ENCODE results near the gene MFGE8. TPM values are rescaled to one million over a fixed set of nuclear protein-coding genes. Genes with fewer than 3 reads are reported as not detected.

MFGE8 gene
- total and polyA plus RNA-seq, 9 of the 15 experiments (the other 6 are each of a cell fraction or from before 2014, with no cell fraction given) = 2.3 to 142 (median 62.3) TPM

DNA sequence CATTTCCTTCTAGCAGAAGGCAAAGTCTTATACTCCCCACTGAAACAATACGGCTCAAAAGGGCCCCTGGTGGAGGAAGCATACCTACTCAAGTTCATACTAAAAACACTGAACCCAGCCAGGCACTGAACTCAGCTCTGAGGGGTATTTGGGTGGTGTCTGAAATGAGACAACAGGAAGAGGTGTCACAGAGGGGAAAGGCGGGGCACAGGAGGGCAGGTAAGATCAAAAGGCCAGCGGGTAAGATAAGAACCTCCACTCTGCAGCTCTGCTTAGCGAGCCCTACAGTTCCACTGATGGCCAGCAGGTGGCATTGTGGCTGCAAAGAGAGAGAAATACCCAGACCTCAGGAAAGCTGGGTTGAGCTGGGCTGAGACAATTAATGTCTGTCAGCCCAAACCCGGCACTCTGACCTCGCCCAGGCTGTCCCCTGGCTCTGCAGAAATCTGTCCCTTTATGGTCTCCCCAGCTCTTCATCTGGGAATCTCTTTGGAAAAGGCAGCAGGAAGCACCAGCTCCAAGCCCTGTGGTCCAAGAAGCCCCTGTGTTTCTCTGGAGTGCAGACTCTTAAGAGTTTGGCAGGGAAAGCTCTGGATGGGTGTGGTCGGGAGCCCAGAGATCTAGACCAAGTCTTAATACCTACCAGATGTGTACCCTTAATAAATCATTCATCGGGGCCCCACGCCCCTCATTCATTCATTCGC is 8.4 kb downstream of the MFGE8 start:
- Histone ChIP-seq H3K4me1 (replicated peaks in 1 of 2; ENCODE audit: control insufficient read depth in 2 of 2, insufficient read depth in 2 of 2, low read length in 2 of 2) (peaks cover 17 to 26% of the 10 kb centered on the region in 2 experiments; a peak in 4 of 5 replicates), H3K27ac (ENCODE audit: extremely low read depth, low read depth, low read length) (0 out of 3 replicates have a peak overlapping the region, but pooled peaks have one; percentile 25)
- TF ChIP-seq SRSF3 (IDR thresholded peaks at IDR 0.05; ENCODE audit: insufficient read depth, low read length) (no peak), EP300 (IDR thresholded peaks at IDR 0.05; ENCODE audit: low read length) (peak; percentile 13; the same call in 1 of the 2 replicates), ZNF764 (CRISPR knock-in tag; IDR thresholded peaks at IDR 0.05; ENCODE audit: low read depth) (no peak), ILK (tag; IDR thresholded peaks at IDR 0.05; ENCODE audit: borderline replicate concordance, low read depth) (no peak), ELF4 (CRISPR knock-in tag; IDR thresholded peaks at IDR 0.05) (0 out of 2 replicates have a peak, but pooled peaks have one; percentile 23), ESRRA (IDR thresholded peaks at IDR 0.05; ENCODE audit: borderline replicate concordance, low read depth) (0 out of 2 replicates have a peak, but pooled peaks have one; percentile 33), KLF16 (IDR thresholded peaks at IDR 0.05) (0 out of 2 replicates have a peak, but pooled peaks have one; percentile 5), TRIM28 (IDR thresholded peaks at IDR 0.05) (0 out of 2 replicates have a peak, but pooled peaks have one; percentile 23), BRF1 (IDR thresholded peaks at IDR 0.05; ENCODE audit: borderline replicate concordance, extremely low read depth, insufficient read length) (no peak), KLF6 (CRISPR knock-in tag; IDR thresholded peaks at IDR 0.05; ENCODE audit: borderline replicate concordance) (no peak), SMARCA4 (IDR thresholded peaks at IDR 0.05) (peak; percentile 40; the same call in 1 of the 2 replicates), RBM22 (IDR thresholded peaks at IDR 0.05; ENCODE audit: low read depth, low read length, poor library complexity, severe bottlenecking) (no peak), CC2D1A (IDR thresholded peaks at IDR 0.05) (0 out of 2 replicates have a peak, but pooled peaks have one; percentile 60), CBX5 (IDR thresholded peaks at IDR 0.05; ENCODE audit: borderline replicate concordance, low read depth) (no peak), LEF1 (IDR thresholded peaks at IDR 0.05) (peak; percentile 68; the same call in 1 of the 2 replicates), TSC22D4 (tag; IDR thresholded peaks at IDR 0.05) (no peak)
- TF ChIP-seq, protein P1, sequence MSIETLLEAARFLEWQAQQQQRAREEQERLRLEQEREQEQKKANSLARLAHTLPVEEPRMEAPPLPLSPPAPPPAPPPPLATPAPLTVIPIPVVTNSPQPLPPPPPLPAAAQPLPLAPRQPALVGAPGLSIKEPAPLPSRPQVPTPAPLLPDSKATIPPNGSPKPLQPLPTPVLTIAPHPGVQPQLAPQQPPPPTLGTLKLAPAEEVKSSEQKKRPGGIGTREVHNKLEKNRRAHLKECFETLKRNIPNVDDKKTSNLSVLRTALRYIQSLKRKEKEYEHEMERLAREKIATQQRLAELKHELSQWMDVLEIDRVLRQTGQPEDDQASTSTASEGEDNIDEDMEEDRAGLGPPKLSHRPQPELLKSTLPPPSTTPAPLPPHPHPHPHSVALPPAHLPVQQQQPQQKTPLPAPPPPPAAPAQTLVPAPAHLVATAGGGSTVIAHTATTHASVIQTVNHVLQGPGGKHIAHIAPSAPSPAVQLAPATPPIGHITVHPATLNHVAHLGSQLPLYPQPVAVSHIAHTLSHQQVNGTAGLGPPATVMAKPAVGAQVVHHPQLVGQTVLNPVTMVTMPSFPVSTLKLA (conservative IDR thresholded peaks at IDR 0.05) = no peak
- TF ChIP-seq, protein P2, sequence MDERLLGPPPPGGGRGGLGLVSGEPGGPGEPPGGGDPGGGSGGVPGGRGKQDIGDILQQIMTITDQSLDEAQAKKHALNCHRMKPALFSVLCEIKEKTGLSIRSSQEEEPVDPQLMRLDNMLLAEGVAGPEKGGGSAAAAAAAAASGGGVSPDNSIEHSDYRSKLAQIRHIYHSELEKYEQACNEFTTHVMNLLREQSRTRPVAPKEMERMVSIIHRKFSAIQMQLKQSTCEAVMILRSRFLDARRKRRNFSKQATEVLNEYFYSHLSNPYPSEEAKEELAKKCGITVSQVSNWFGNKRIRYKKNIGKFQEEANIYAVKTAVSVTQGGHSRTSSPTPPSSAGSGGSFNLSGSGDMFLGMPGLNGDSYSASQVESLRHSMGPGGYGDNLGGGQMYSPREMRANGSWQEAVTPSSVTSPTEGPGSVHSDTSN (CRISPR knock-in tag; IDR thresholded peaks at IDR 0.05; ENCODE audit: low read depth) = no peak
- TF ChIP-seq, protein P2 (tag; conservative IDR thresholded peaks at IDR 0.05; ENCODE audit: low read depth) = peak; percentile 69

More for the DNA sequence above, 8.4 kb downstream of the MFGE8 start:
- in situ Hi-C loops (cut with MboI) = no loop called here
- POLR2A ChIA-PET = interaction anchor here (0.5 to 2.4 kb wide), 12 partner anchors 8 to 242 kb away, joined by 3 to 20 read pairs (median 3); partner anchors contain the start of gene MFGE8
- Histone ChIP-seq H3K4me3 (no peak overlapping the region), H3K9me1 (ENCODE audit: control insufficient read depth, insufficient read depth, low read length) (peaks cover 3% of the 10 kb centered on the region), H3K9me3 (replicated peaks; ENCODE audit: control insufficient read depth, insufficient read depth, low read depth, low read length) (no peaks in the 10 kb centered on the region), H3K27me3 (ENCODE audit: control insufficient read depth in 2 of 2, insufficient read depth in 2 of 2, low read length in 2 of 2) (no peaks in the 10 kb centered on the region), H2AFZ (ENCODE audit: low read depth, low read length) (peak overlapping the region; percentile 59; the same call in 1 of the 2 replicates), H3K36me3 (ENCODE audit: control insufficient read depth, insufficient read depth, low read length) (peaks cover 92% of the 10 kb centered on the region), H3K4me2 (ENCODE audit: insufficient read depth, low read length) (no peak overlapping the region; the same call in 1 of the 2 replicates), H4K20me1 (replicated peaks; ENCODE audit: control insufficient read depth, insufficient read depth, low read length) (0 out of 2 replicates have a peak, but pooled peaks cover 7% of the 10 kb centered on the region), H3K9ac (ENCODE audit: insufficient read depth in 1 of 2, low read depth in 2 of 2, low read length in 2 of 2) (peak overlapping the region in 1 of 2 experiments; percentile 28; a peak in 1 of 4 replicates), H3K79me2 (ENCODE audit: control insufficient read depth, insufficient read depth, low read length) (peaks cover 5% of the 10 kb centered on the region; the same call in 1 of the 3 replicates)
- FAIRE-seq (peak; percentile 99), ATAC-seq (peak; percentile 93), DNase-seq (ENCODE audit: extremely low read depth in 1 of 4, low spot score in 3 of 4) (peak; percentile 85 to 91 (median 88))
- CTCF ChIA-PET (ENCODE audit: low intra/inter-chr PET ratio) = interaction anchor here (0.6 to 1.7 kb wide), 7 partner anchors 98 to 273 kb away, joined by 3 to 13 read pairs (median 5); no protein-coding TSS in a partner anchor
- intact Hi-C loops (cut with micrococcal nuclease) = loop anchor here (1.0 to 2.0 kb wide), 3 partner anchors 34 to 113 kb away; no protein-coding TSS in a partner anchor
- 37% methylated on average over 10 of the region's 10 CpGs for WGBS (ENCODE audit: insufficient coverage, low coverage, missing lambda C conversion rate)
- no TSS peak for BruUV-seq (replicated peaks)

Data from K562 (cell line).